Measurements from ENCODE around the gene FBXL15.

Gene FBXL15

GRCh38 chr10:102381983-102382382, 38.7 kb upstream of the FBXL15 start:
- no peak for DNase-seq (ENCODE audit: low read depth)
- in situ Hi-C loops (cut with HindIII; ENCODE audit: low sequenced_read_pairs), result no loop called here
- no peak for TF ChIP-seq CTCF (IDR thresholded peaks at IDR 0.05; ENCODE audit: low read depth, low read length, missing control alignments)
- no peak overlapping the region for H3K4me3 ChIP-seq (ENCODE audit: low read depth, low read length)

DNA sequence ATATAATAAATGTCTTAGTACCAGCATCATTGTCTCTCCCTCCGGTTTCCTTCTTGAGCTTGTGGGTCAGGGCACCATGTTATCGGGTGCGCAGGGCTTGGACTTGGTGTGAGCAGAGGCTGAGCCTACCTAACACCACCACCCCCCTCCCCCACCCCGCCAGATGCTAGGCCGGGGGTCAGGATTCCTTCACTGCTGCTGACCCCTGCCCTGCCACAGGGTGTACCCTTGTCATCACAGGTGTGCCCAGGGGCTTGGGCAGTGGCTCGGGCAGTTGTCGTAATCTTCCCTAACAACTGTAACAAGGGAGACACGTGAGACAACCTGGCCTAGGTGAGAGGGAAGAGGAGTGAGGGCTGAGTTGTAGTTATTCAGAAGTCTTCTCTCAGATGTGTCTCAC, 37.8 kb upstream of the FBXL15 start:
- no peak overlapping the region for H3K4me3 ChIP-seq (ENCODE audit: low read depth, low read length)
- DNase-seq (ENCODE audit: low read depth), result no peak
- in situ Hi-C loops (cut with HindIII; ENCODE audit: low sequenced_read_pairs), result no loop called here
- TF ChIP-seq CTCF (IDR thresholded peaks at IDR 0.05; ENCODE audit: low read depth, low read length, missing control alignments), result no peak

GRCh38 chr10:102384053-102384452, 36.6 kb upstream of the FBXL15 start:
- H3K4me3 ChIP-seq (ENCODE audit: low read depth, low read length), result no peak overlapping the region
- no peak for DNase-seq (ENCODE audit: low read depth)
- TF ChIP-seq CTCF (IDR thresholded peaks at IDR 0.05; ENCODE audit: low read depth, low read length, missing control alignments), result peak; percentile 12
- in situ Hi-C loops (cut with HindIII; ENCODE audit: low sequenced_read_pairs), result no loop called here

DNA sequence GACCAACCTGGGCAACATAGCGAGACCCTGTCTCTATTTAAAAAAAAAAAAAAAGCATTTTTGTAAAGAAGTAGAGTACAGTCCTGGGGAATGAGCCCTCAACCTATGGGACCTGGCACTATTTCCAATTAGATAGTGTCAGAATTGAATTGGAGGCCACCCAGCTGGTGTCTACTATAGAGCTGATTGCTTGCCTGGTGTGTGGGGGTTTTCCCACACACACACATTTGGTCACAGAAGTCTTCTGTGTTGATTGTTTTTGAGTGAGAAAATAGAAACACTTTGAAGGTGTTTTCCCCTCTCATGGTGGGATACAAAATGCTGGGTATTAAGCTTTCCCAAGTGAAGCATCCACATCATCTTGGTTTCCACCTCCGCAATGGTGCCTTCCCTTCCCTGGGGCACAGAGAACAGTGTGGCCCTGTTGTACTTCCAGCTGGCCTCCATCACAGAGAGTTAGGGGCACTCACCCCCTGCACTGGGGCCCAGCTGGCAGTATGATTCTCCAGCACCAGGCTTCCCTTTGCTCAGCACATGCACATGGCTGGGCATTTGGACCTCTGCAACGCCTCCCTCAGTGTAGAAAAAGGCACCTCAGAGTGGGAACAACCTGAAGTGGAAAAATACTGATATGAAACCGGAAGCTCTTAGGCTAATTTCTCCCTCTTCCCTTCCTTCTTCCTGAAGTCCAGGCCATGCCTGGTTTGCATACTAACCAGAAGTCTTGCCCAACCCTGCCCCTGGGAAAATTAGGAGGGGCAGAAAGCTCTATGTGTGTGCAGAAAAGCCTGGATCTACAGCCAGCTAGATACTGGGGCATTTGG, 35.8 kb upstream of the FBXL15 start:
- no peak for TF ChIP-seq CTCF (IDR thresholded peaks at IDR 0.05; ENCODE audit: low read depth, low read length, missing control alignments)
- DNase-seq (ENCODE audit: low read depth), result no peak
- in situ Hi-C loops (cut with HindIII; ENCODE audit: low sequenced_read_pairs), result no loop called here

DNA sequence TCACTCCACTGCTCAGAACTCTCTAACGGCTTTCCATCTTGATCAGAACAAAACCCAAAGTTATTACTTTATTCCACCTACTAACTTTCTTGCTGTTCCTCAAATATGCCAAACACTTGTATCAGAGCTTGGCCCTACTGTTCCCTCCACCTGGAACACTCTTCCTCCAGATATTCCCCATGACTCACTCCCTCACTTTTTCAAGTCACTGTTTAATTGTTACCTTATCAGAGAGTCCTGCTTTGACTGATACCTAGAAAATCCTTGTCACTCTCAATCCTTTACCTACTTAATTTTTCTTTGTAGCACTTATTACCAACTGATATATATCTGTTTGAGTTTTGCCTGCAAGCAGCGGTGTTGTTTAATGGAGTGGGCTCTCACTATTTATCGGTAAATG, 30.7 kb upstream of the FBXL15 start:
- in situ Hi-C loops (cut with HindIII; ENCODE audit: low sequenced_read_pairs), result no loop called here
- DNase-seq (ENCODE audit: low read depth), result no peak
- TF ChIP-seq CTCF (IDR thresholded peaks at IDR 0.05; ENCODE audit: low read depth, low read length, missing control alignments), result no peak
- no peak overlapping the region for H3K4me3 ChIP-seq (ENCODE audit: low read depth, low read length)

More for the DNA sequence above, 35.8 kb upstream of the FBXL15 start:
- no peak overlapping the region for H3K4me3 ChIP-seq (ENCODE audit: low read depth, low read length)

DNA sequence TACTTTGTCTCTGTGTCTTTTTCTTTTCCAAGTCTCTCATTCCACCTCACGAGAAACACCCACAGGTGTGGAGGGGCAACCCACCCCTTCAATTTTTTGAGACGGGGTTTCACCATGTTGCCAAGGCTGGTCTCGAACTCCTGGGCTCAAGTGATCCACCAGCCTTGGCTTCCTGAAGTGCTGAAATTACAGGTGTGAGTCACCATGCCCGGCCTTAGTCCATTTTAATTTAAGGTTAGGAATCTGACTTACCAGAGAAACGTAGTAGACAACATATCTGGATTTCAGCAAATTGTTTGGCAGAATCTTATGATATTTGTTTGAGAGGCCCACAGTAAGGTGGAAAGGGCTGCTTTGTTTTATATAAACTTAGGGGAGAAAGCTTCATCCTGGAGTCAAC, 28.3 kb upstream of the FBXL15 start:
- no peak for TF ChIP-seq CTCF (IDR thresholded peaks at IDR 0.05; ENCODE audit: low read depth, low read length, missing control alignments)
- in situ Hi-C loops (cut with HindIII; ENCODE audit: low sequenced_read_pairs), result no loop called here
- no peak overlapping the region for H3K4me3 ChIP-seq (ENCODE audit: low read depth, low read length)
- DNase-seq (ENCODE audit: low read depth), result no peak

Measured in astrocyte of the cerebellum (primary cell).